Spleen (tissue), 11 donors: ENCODE data around the gene UGT2B7. TPM values are rescaled to one million over a fixed set of nuclear protein-coding genes. Genes with fewer than 3 reads are reported as not detected.

Experiments used
- DNase-seq: peaks from one replicate; pipeline ENCODE4 v3.0.0-alpha.2; 2020
- H3K27ac ChIP-seq, 8 donors: fragments of 200-600 bp; sonication (generic) in 7 of 8; 1 replicate in 4 of 8; 2 replicates in 4 of 8; pipeline versions ENCODE4 v1.5.0 to v1.8.0; 2016 to 2021; ENCODE audit warnings: inconsistent platforms in 4 of 8, mild to moderate bottlenecking in 4 of 8, moderate library complexity in 1 of 8
- H3K27me3 ChIP-seq, 7 donors: fragments of 200-600 bp; sonication (generic) in 6 of 7; replicated peaks in 1 of 7; 1 replicate in 4 of 7; 2 replicates in 3 of 7; pipeline versions ENCODE4 v1.5.0 to v1.8.0; 2016 to 2021; ENCODE audit warnings: inconsistent platforms in 3 of 7, mild to moderate bottlenecking in 1 of 7
- H3K36me3 ChIP-seq, 6 donors: fragments of 200-600 bp; sonication (generic) in 5 of 6; 1 replicate in 4 of 6; 2 replicates in 2 of 6; pipeline versions ENCODE4 v1.5.0 to v1.8.0; 2016 to 2021; ENCODE audit warnings: inconsistent platforms in 2 of 6
- H3K4me1 ChIP-seq, 6 donors: fragments of 200-600 bp; sonication (generic) in 5 of 6; 1 replicate in 3 of 6; 2 replicates in 3 of 6; pipeline versions ENCODE4 v1.5.0 to v1.8.0; 2016 to 2021; ENCODE audit warnings: inconsistent platforms in 3 of 6
- H3K4me3 ChIP-seq, 8 donors: fragments of 200-600 bp; sonication (generic) in 7 of 8; 1 replicate in 4 of 8; 2 replicates in 4 of 8; pipeline versions ENCODE4 v1.5.0 to v1.8.0; 2016 to 2021; ENCODE audit warnings: inconsistent platforms in 4 of 8, mild to moderate bottlenecking in 4 of 8, moderate library complexity in 2 of 8
- H3K9me3 ChIP-seq, 8 donors: fragments of 200-600 bp; sonication (generic) in 7 of 8; 1 replicate in 4 of 8; 2 replicates in 4 of 8; pipeline versions ENCODE4 v1.5.0 to v1.8.0; 2016 to 2021; ENCODE audit warnings: inconsistent platforms in 4 of 8
- POLR2A ChIP-seq, 3 donors: fragments of 450-650 bp; IDR thresholded peaks; one replicate each; pipeline ENCODE4 v1.5.1; 2017; ENCODE audit warnings: antibody characterized with exemption in 3 of 3, mild to moderate bottlenecking in 1 of 3
- POLR2AphosphoS5 ChIP-seq, 3 donors: sonication (generic); formaldehyde crosslinking; IDR thresholded peaks; one replicate each; pipeline ENCODE4 v1.5.1; 2017; ENCODE audit warnings: antibody characterized with exemption in 3 of 3
- WGBS, 5 donors: extraction: QIAGEN DNeasy Blood & Tissue Kit in 3 of 5; methylation state at CpG; one replicate each; pipeline versions ENCODE4 v1.1.5 to v1.1.7; 2013 to 2018; 5-methylcytosine and 5-hydroxymethylcytosine counted together
- intact Hi-C: fragments of 100-400 bp; cut with DNase I; formaldehyde crosslinking; loops from one replicate; pipeline ENCODE4 v1.15.0; 2023; ENCODE audit warnings: low total_unique reads
- polyA plus RNA-seq, 3 donors: library from polyadenylated mRNA; stranded (reverse); fragments of 200-250 nt; gene quantifications; one replicate each; pipeline ENCODE4 v1.2.1, GENCODE V29; 2013
- total RNA-seq, 7 donors: library from RNA; depleted of rRNA in 3 of 7; stranded (reverse); fragments of >200 nt in 3 of 7; fragmentation: NEBNext Ultra II Directional in 4 of 7; extraction: Animal tissue kit (Norgen Biotek cat#: 25700) in 4 of 7; gene quantifications; one replicate each; pipeline versions ENCODE4 v1.1.0 to v1.2.1, GENCODE V29; 2016 to 2021
- TF ChIP-seq, protein P1 (sequence below), 11 experiments: fragments of 200-600 bp in 7 of 11; fragments of 450-650 bp in 4 of 11; sonication (generic) in 4 of 11; IDR thresholded peaks in 8 of 11; conservative IDR thresholded peaks in 3 of 11; 1 replicate in 7 of 11; 2 replicates in 4 of 11; pipeline versions ENCODE4 v1.4.0 to v1.8.0; 2016 to 2021; ENCODE audit warnings: antibody characterized with exemption in 11 of 11, inconsistent platforms in 4 of 11, mild to moderate bottlenecking in 1 of 11
- donor health status: healthy with polysubstance abuse.
- donor health status: DM: no; HTN: no; CAD: no; lungs with moderate emphysema.
- donor health status: DM: no; HTN: no; CAD: no.
- donor health status: Bipolar disorder and iron deficiency.
- donor health status: healthy.
- donor health status: DM: no; HTN: no; CAD: no.
- donor health status: DM: yes; HTN: yes; CAD: no.

The UGT2B7 gene
- total and polyA plus RNA-seq, 10 donors = not detected

- Histone ChIP-seq H3K27me3 (no peaks in the 10 kb centered on the region), H3K4me1 (no peaks in the 10 kb centered on the region), H3K4me3 (no peak overlapping the region), H3K9me3 (no peaks in the 10 kb centered on the region), H3K27ac (no peak overlapping the region), H3K36me3 (no peaks in the 10 kb centered on the region)
- no peak for DNase-seq
- intact Hi-C loops = no loop called here
- TF ChIP-seq, protein P1, sequence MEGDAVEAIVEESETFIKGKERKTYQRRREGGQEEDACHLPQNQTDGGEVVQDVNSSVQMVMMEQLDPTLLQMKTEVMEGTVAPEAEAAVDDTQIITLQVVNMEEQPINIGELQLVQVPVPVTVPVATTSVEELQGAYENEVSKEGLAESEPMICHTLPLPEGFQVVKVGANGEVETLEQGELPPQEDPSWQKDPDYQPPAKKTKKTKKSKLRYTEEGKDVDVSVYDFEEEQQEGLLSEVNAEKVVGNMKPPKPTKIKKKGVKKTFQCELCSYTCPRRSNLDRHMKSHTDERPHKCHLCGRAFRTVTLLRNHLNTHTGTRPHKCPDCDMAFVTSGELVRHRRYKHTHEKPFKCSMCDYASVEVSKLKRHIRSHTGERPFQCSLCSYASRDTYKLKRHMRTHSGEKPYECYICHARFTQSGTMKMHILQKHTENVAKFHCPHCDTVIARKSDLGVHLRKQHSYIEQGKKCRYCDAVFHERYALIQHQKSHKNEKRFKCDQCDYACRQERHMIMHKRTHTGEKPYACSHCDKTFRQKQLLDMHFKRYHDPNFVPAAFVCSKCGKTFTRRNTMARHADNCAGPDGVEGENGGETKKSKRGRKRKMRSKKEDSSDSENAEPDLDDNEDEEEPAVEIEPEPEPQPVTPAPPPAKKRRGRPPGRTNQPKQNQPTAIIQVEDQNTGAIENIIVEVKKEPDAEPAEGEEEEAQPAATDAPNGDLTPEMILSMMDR (IDR thresholded peaks at IDR 0.05 in 8 of 11, conservative IDR thresholded peaks at IDR 0.05 in 3 of 11) = no peak
- no peak for TF ChIP-seq POLR2A (IDR thresholded peaks at IDR 0.05)
- no peak for TF ChIP-seq POLR2AphosphoS5 (IDR thresholded peaks at IDR 0.05)
These were observed 37.7 kb downstream of the UGT2B7 start for GRCh38 chr4:69133993-69134392.

GRCh38 chr4:69134471-69134870, 38.2 kb downstream of the UGT2B7 start:
- no peak overlapping the region for H3K27ac ChIP-seq
- TF ChIP-seq, protein P1 (IDR thresholded peaks at IDR 0.05 in 8 of 11, conservative IDR thresholded peaks at IDR 0.05 in 3 of 11) = no peak
- TF ChIP-seq POLR2AphosphoS5 (IDR thresholded peaks at IDR 0.05) (no peak), POLR2A (IDR thresholded peaks at IDR 0.05) (no peak)
- no peaks in the 10 kb centered on the region for H3K4me1 ChIP-seq
- H3K9me3 ChIP-seq = no peaks in the 10 kb centered on the region
- WGBS, 5 donors = 75 to 89% (median 78%) methylated on average over 4 of the region's 4 CpGs
- H3K27me3 ChIP-seq = no peaks in the 10 kb centered on the region
- no peak overlapping the region for H3K4me3 ChIP-seq
- DNase-seq = no peak
- intact Hi-C loops = no loop called here
- no peaks in the 10 kb centered on the region for H3K36me3 ChIP-seq

DNA sequence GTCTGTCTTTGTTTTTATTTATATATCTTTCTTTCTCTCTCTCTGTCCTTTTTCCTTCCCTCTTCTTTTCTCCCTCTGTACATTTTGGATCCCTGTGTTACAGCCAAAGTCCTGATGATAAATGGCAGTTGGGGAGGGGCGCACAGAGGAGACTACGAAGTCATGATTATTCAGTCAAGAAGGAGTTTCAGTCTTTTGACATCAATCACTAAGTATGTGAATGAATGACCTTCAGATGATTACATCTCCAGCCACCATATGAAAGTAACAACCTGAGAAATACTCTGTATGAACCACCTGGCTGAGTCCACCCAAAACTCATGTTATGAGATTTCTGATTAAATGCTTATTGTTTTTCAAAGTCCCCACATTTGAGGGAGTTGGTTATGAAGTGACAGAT, 45.0 kb downstream of the UGT2B7 start:
- no peak for DNase-seq
- no peaks in the 10 kb centered on the region for H3K36me3 ChIP-seq
- TF ChIP-seq POLR2AphosphoS5 (IDR thresholded peaks at IDR 0.05) = no peak
- no peak for TF ChIP-seq POLR2A (IDR thresholded peaks at IDR 0.05)
- TF ChIP-seq, protein P1 (IDR thresholded peaks at IDR 0.05 in 8 of 11, conservative IDR thresholded peaks at IDR 0.05 in 3 of 11) = no peak
- H3K27me3 ChIP-seq = no peaks in the 10 kb centered on the region
- no peak overlapping the region for H3K27ac ChIP-seq
- intact Hi-C loops = no loop called here
- no peaks in the 10 kb centered on the region for H3K9me3 ChIP-seq
- 38 to 87% (median 68%) methylated on average over 2 of the region's 2 CpGs for WGBS, 5 donors
- no peak overlapping the region for H3K4me3 ChIP-seq
- H3K4me1 ChIP-seq = no peaks in the 10 kb centered on the region

GRCh38 chr4:69147334-69147733, 51.1 kb downstream of the UGT2B7 start:
- TF ChIP-seq, protein P1 (IDR thresholded peaks at IDR 0.05 in 8 of 11, conservative IDR thresholded peaks at IDR 0.05 in 3 of 11) = no peak
- no peak for TF ChIP-seq POLR2AphosphoS5 (IDR thresholded peaks at IDR 0.05)
- no peak for TF ChIP-seq POLR2A (IDR thresholded peaks at IDR 0.05)
- intact Hi-C loops = no loop called here
- WGBS, 5 donors = 78 to 91% (median 89%) methylated on average over 4 of the region's 4 CpGs

More at GRCh38 chr4:69147334-69147733, 51.1 kb downstream of the UGT2B7 start:
- DNase-seq = no peak
- Histone ChIP-seq H3K9me3 (no peaks in the 10 kb centered on the region), H3K36me3 (no peaks in the 10 kb centered on the region), H3K4me1 (no peaks in the 10 kb centered on the region), H3K27ac (no peak overlapping the region), H3K27me3 (no peaks in the 10 kb centered on the region), H3K4me3 (no peak overlapping the region)
